Activated gamma-delta T cell treated with anti-CD3 and anti-CD28 coated beads, Interleukin-2, amount 50 U/mL, for 16 hours (primary cell): Measurements from ENCODE around the gene NAA11.

Source experiments
- DNase-seq: peaks from one replicate; pipeline ENCODE4 v3.0.0-alpha.2; 2020; ENCODE audit warnings: low read depth

The NAA11 gene

GRCh38 chr4:79325864-79326328 lies at the start of gene NAA11:
Gene NAA11 (minus strand): TSS chr4:79326061. CDS start chr4:79325877, 184 bp downstream.
- DNase-seq, result no peak

GRCh38 chr4:79370026-79370425 lies 44.2 kb upstream of the NAA11 start:
- DNase-seq, result no peak

GRCh38 chr4:79367096-79367495 lies 41.2 kb upstream of the NAA11 start:
- no peak for DNase-seq

- no peak for DNase-seq
Measured at GRCh38 chr4:79366422-79366821, 40.6 kb upstream of the NAA11 start.

- DNase-seq, result no peak
Measured at GRCh38 chr4:79364061-79364460, 38.2 kb upstream of the NAA11 start.

GRCh38 chr4:79362626-79363025 lies 36.8 kb upstream of the NAA11 start:
- DNase-seq, result no peak

- no peak for DNase-seq
Measured at GRCh38 chr4:79360006-79360405, 34.1 kb upstream of the NAA11 start.

GRCh38 chr4:79358438-79358837 lies 32.6 kb upstream of the NAA11 start:
- no peak for DNase-seq

GRCh38 chr4:79357365-79357764 lies 31.5 kb upstream of the NAA11 start:
- DNase-seq, result no peak

- DNase-seq, result no peak
Measured at GRCh38 chr4:79353075-79353474, 27.2 kb upstream of the NAA11 start.

- no peak for DNase-seq
Measured at GRCh38 chr4:79348405-79348804, 22.5 kb upstream of the NAA11 start.

- DNase-seq, result no peak
Measured at GRCh38 chr4:79341893-79342653, 16.2 kb upstream of the NAA11 start.

GRCh38 chr4:79340568-79340967 lies 14.7 kb upstream of the NAA11 start:
- no peak for DNase-seq

- no peak for DNase-seq
Measured at GRCh38 chr4:79338148-79338547, 12.3 kb upstream of the NAA11 start.

GRCh38 chr4:79334783-79335182 lies 8.9 kb upstream of the NAA11 start:
- DNase-seq, result no peak

- DNase-seq, result no peak
Measured at GRCh38 chr4:79334341-79334740, 8.5 kb upstream of the NAA11 start.

- no peak for DNase-seq
Measured at GRCh38 chr4:79331126-79331876, 5.4 kb upstream of the NAA11 start.

GRCh38 chr4:79330720-79331119 lies 4.9 kb upstream of the NAA11 start:
- DNase-seq, result no peak

- no peak for DNase-seq
Measured at GRCh38 chr4:79325436-79325835, 425 bp downstream of the NAA11 start.

- no peak for DNase-seq
Measured at GRCh38 chr4:79319975-79320374, 5.9 kb downstream of the NAA11 start.

GRCh38 chr4:79317711-79318110 lies 8.2 kb downstream of the NAA11 start:
- DNase-seq, result no peak

- DNase-seq, result no peak
Measured at GRCh38 chr4:79315891-79316290, 10.0 kb downstream of the NAA11 start.

GRCh38 chr4:79311279-79311678 lies 14.6 kb downstream of the NAA11 start:
- no peak for DNase-seq
